K562 (cell line): Measurements from ENCODE around the gene RBL1. TPM values are rescaled to one million over a fixed set of nuclear protein-coding genes. Genes with fewer than 3 reads are reported as not detected.
A peak's percentile ranks its signal among the peaks of the same experiment; 100 is the strongest.

Experiments used
- ATAC-seq: fragments of 200-7000 bp; cut with Tn5 transposase; 3 replicates; pipeline ENCODE4 v1.9.1; 2020; ENCODE audit warnings: moderate library complexity
- BruUV-seq: library from RNA; stranded (reverse); fragments of 400-500 nt; replicated peaks from 2 replicates; lab custom pipeline; 2021; lab: Mats Ljungman, UMichigan
- CTCF ChIA-PET: fragments of 300-600 bp; formaldehyde crosslinking; extraction: SDS; loops from one replicate; lab custom pipeline; 2021; ENCODE audit warnings: low intra/inter-chr PET ratio; lab: Yijun Ruan, JAX
- POLR2A ChIA-PET: fragments of 300-600, 350-650 bp; sonication (Branson Sonifier 250); formaldehyde crosslinking; extraction: SDS; loops from one replicate; lab custom pipeline; 2021; ENCODE audit warnings: antibody characterized with exemption, inconsistent platforms; lab: Yijun Ruan, JAX
- DNase-seq, 4 experiments: peaks; one replicate each; pipeline versions ENCODE4 v3.0.0 to v3.0.0-alpha.2; 2011 to 2018; ENCODE audit warnings: low spot score in 3 of 4, mixed read lengths in 3 of 4; ENCODE audit errors: extremely low read depth in 1 of 4
- FAIRE-seq: peaks from 2 replicates; lab custom pipeline; 2011; peaks lifted over from hg19 to GRCh38; lab: Jason Lieb, UNC
- H2AFZ ChIP-seq: 2 replicates; pipeline ENCODE4 v1.6.0; 2011; ENCODE audit warnings: low read depth, low read length, control low read depth, inconsistent platforms
- H3K27ac ChIP-seq: fragments of 200-600 bp; 3 replicates; pipeline ENCODE4 v1.8.0; 2011; ENCODE audit warnings: low read depth, mild to moderate bottlenecking, control low read depth, inconsistent platforms, low read length, moderate library complexity, mixed read lengths; ENCODE audit errors: extremely low read depth
- H3K27me3 ChIP-seq, 2 experiments: fragments of 300-600 bp in 1 of 2; 2 replicates in 1 of 2; 3 replicates in 1 of 2; pipeline versions ENCODE4 v1.6.0 to v1.8.0; 2011; ENCODE audit warnings: inconsistent platforms in 2 of 2, low read length in 2 of 2, mild to moderate bottlenecking in 1 of 2, mixed read lengths in 1 of 2, moderate library complexity in 1 of 2; ENCODE audit not compliant: control insufficient read depth in 2 of 2, insufficient read depth in 2 of 2
- H3K36me3 ChIP-seq: fragments of 300-600 bp; 3 replicates; pipeline ENCODE4 v1.8.0; 2011; ENCODE audit warnings: mild to moderate bottlenecking, low read length, inconsistent platforms; ENCODE audit not compliant: control insufficient read depth, insufficient read depth
- H3K4me1 ChIP-seq, 2 experiments: fragments of 200-600 bp in 1 of 2; replicated peaks in 1 of 2; 2 replicates in 1 of 2; 3 replicates in 1 of 2; pipeline versions ENCODE4 v1.5.1 to v1.8.0; 2011; ENCODE audit warnings: inconsistent platforms in 2 of 2, low read length in 2 of 2, mild to moderate bottlenecking in 1 of 2, mixed read lengths in 1 of 2, moderate library complexity in 1 of 2; ENCODE audit not compliant: control insufficient read depth in 2 of 2, insufficient read depth in 2 of 2
- H3K4me2 ChIP-seq: 2 replicates; pipeline ENCODE4 v1.6.1; 2011; ENCODE audit warnings: low read length, control low read depth, inconsistent platforms, mixed read lengths; ENCODE audit not compliant: insufficient read depth
- H3K4me3 ChIP-seq: fragments of 200-600 bp; sonication (generic), shearing (Covaris generic); 2 replicates; pipeline ENCODE4 v1.5.1; 2016; ENCODE audit warnings: control low read depth, inconsistent platforms
- H3K79me2 ChIP-seq: fragments of 200-600 bp; 3 replicates; pipeline ENCODE4 v1.8.0; 2011; ENCODE audit warnings: low read length, inconsistent platforms; ENCODE audit not compliant: control insufficient read depth, insufficient read depth
- H3K9ac ChIP-seq, 2 experiments: 2 replicates each; pipeline versions ENCODE4 v1.6.0 to v1.6.1; 2011; ENCODE audit warnings: low read depth in 2 of 2, low read length in 2 of 2, control low read depth in 1 of 2, inconsistent platforms in 1 of 2, mild to moderate bottlenecking in 1 of 2, mixed read lengths in 1 of 2; ENCODE audit not compliant: insufficient read depth in 1 of 2
- H3K9me1 ChIP-seq: one replicate; pipeline ENCODE4 v1.6.0; 2011; ENCODE audit warnings: inconsistent platforms, mild to moderate bottlenecking, low read length, moderate library complexity; ENCODE audit not compliant: control insufficient read depth, insufficient read depth
- H3K9me3 ChIP-seq: replicated peaks from 2 replicates; pipeline ENCODE4 v1.5.1; 2011; ENCODE audit warnings: low read depth, low read length, inconsistent platforms; ENCODE audit not compliant: control insufficient read depth, insufficient read depth
- H4K20me1 ChIP-seq: replicated peaks from 2 replicates; pipeline ENCODE4 v1.6.1; 2011; ENCODE audit warnings: low read length, inconsistent platforms, mixed read lengths; ENCODE audit not compliant: control insufficient read depth, insufficient read depth
- C11orf30 ChIP-seq: fragments of 450-650 bp; IDR thresholded peaks from 2 replicates; pipeline ENCODE4 v1.6.1; 2016; ENCODE audit warnings: low read depth, mild to moderate bottlenecking
- HMGN3 ChIP-seq: IDR thresholded peaks from 2 replicates; pipeline ENCODE4 v1.6.1; 2011; ENCODE audit warnings: borderline replicate concordance, low read depth, mild to moderate bottlenecking, mixed read lengths, low read length; ENCODE audit not compliant: insufficient read length; ENCODE audit errors: extremely low read depth
- KAT2B ChIP-seq: IDR thresholded peaks from one replicate; pipeline ENCODE4 v1.6.1; 2012; ENCODE audit warnings: low read depth, mild to moderate bottlenecking, control low read depth, inconsistent platforms, low read length, moderate library complexity
- MTA3 ChIP-seq: fragments of 450-650 bp; formaldehyde crosslinking; IDR thresholded peaks from 2 replicates; pipeline ENCODE4 v1.6.1; 2017; ENCODE audit warnings: mild to moderate bottlenecking, borderline replicate concordance
- RBM17 ChIP-seq: fragments of 200-400 bp; formaldehyde crosslinking; IDR thresholded peaks from 2 replicates; pipeline ENCODE4 v1.6.1; 2017; ENCODE audit warnings: low read depth, mild to moderate bottlenecking, low read length, borderline replicate concordance
- SUPT5H ChIP-seq: fragments of 450-650 bp; IDR thresholded peaks from 2 replicates; pipeline ENCODE4 v1.6.1; 2016
- TSC22D4 ChIP-seq: fragments of 450-650 bp; IDR thresholded peaks from 2 replicates; pipeline ENCODE4 v1.6.1; 2016; ENCODE audit warnings: missing genetic modification characterization, missing biosample characterization, control low read depth
- ZBTB1 ChIP-seq: sonication (generic); formaldehyde crosslinking; IDR thresholded peaks from 2 replicates; pipeline ENCODE4 v1.8.1; 2023; ENCODE audit warnings: missing genetic modification reagents, low read depth, mild to moderate bottlenecking, borderline replicate concordance
- ZEB2 ChIP-seq: fragments of 450-650 bp; IDR thresholded peaks from 2 replicates; pipeline ENCODE4 v1.6.1; 2016
- ZNF3 ChIP-seq: fragments of 250-450 bp; sonication (Bioruptor Pico); IDR thresholded peaks from 2 replicates; pipeline ENCODE4 v1.5.0; 2021; ENCODE audit warnings: mild to moderate bottlenecking, moderate library complexity
- ZNF316 ChIP-seq: fragments of 450-650 bp; IDR thresholded peaks from 2 replicates; pipeline ENCODE4 v1.6.1; 2016
- ZNF431 ChIP-seq: sonication (generic); formaldehyde crosslinking; IDR thresholded peaks from 2 replicates; pipeline ENCODE4 v1.8.0; 2022; ENCODE audit warnings: mild to moderate bottlenecking, missing genetic modification reagents
- WGBS: fragments of 100-300 bp; shearing (Covaris generic); methylation state at CpG from one replicate; pipeline ENCODE4 v1.1.6; 2016; ENCODE audit warnings: low coverage, mixed read lengths; ENCODE audit not compliant: insufficient coverage; ENCODE audit errors: missing lambda C conversion rate; 5-methylcytosine and 5-hydroxymethylcytosine counted together
- in situ Hi-C: fragments of 300-500 bp; cut with MboI; formaldehyde crosslinking; loops from 4 replicates; pipeline ENCODE4 v1.15.0; 2018; ENCODE audit warnings: inconsistent platforms, mixed read lengths
- intact Hi-C: fragments of 100-400 bp; cut with micrococcal nuclease; formaldehyde crosslinking; loops from 2 replicates; pipeline ENCODE4 v1.14.2; 2022
- polyA plus RNA-seq, 8 experiments: library from polyadenylated mRNA; depleted of rRNA in 4 of 8; stranded (reverse) in 5 of 8; unstranded in 3 of 8; fragments of >200 nt; fragmentation: Nextera tagmentation in 2 of 8; fragmentation: Illumina TruSeq in 1 of 8; extraction: Ambion mirVana in 2 of 8; extraction: Trizol in 1 of 8; gene quantifications; 2 replicates each; pipeline versions ENCODE4 v1.2.1 to v1.2.3, GENCODE V29; 2011 to 2014; ENCODE audit warnings: inconsistent platforms in 1 of 8, missing spikeins in 1 of 8
- total RNA-seq, 7 experiments: library from RNA; depleted of rRNA in 6 of 7; stranded (reverse); fragments of >200 nt in 6 of 7; fragmentation: Illumina TruSeq in 2 of 7; extraction: Trizol in 2 of 7; gene quantifications; 2 replicates each; pipeline versions ENCODE4 v1.2.1 to v1.2.3, GENCODE V29; 2011 to 2021; ENCODE audit warnings: low replicate concordance in 1 of 7
- TF ChIP-seq, protein P1 (sequence below): sonication (generic); formaldehyde crosslinking; IDR thresholded peaks from 2 replicates; pipeline ENCODE4 v1.8.1; 2023; ENCODE audit warnings: mild to moderate bottlenecking, missing genetic modification reagents

The RBL1 gene
- total and polyA plus RNA-seq, 9 of the 15 experiments (the other 6 are each of a cell fraction or from before 2014, with no cell fraction given): 4.0 to 25.9 (median 15.6) TPM

DNA sequence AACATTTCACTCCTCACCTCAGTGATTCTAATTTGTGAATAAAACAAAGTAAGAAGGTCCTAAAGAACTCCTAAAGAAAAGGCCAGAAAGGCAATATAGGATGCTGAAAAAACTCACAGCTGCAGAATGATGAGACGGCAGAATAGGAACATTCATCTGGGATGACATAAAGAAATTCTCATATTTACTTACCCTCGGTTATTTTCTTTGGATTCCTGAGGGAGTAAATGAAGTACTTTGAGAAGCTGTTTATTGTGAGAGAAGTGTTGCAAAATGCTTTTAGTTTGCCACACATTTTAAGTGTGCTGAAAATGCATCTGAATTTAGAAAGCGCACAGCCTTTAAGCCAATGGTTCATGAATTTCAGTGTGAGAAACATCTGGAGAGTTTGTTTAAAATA is 35.7 kb upstream of the RBL1 start:
- Histone ChIP-seq H3K79me2 (no peaks in the 10 kb centered on the region), H3K36me3 (no peaks in the 10 kb centered on the region), H3K27me3 (no peaks in the 10 kb centered on the region; a peak in 2 of 5 replicates), H3K4me2 (no peak overlapping the region), H3K9me1 (no peaks in the 10 kb centered on the region)
- CTCF ChIA-PET: no interaction called here
- in situ Hi-C loops: no loop called here
- no TSS peak for BruUV-seq
- no peak for ATAC-seq
- intact Hi-C loops: no loop called here
- 26% methylated on average over 3 of the region's 3 CpGs for WGBS
- TF ChIP-seq RBM17: no peak
- peak; percentile 56 for TF ChIP-seq ZNF316
- TF ChIP-seq C11orf30: peak; percentile 36; the same call in 1 of the 2 replicates
- TF ChIP-seq, all 486 proteins: peak for 2
- no peak for FAIRE-seq
- no peaks in the 10 kb centered on the region for H4K20me1 ChIP-seq
- no peak for DNase-seq
- no peak overlapping the region for H2AFZ ChIP-seq
- H3K9ac ChIP-seq: no peak overlapping the region
- H3K4me1 ChIP-seq: no peaks in the 10 kb centered on the region
- H3K4me3 ChIP-seq: no peak overlapping the region
- POLR2A ChIA-PET: interaction anchor here (0.5 to 1.0 kb wide), 4 partner anchors 10 to 23 kb away, joined by 3 to 5 read pairs (median 4); no protein-coding TSS in a partner anchor
- H3K9me3 ChIP-seq: no peaks in the 10 kb centered on the region
- no peak overlapping the region for H3K27ac ChIP-seq

DNA sequence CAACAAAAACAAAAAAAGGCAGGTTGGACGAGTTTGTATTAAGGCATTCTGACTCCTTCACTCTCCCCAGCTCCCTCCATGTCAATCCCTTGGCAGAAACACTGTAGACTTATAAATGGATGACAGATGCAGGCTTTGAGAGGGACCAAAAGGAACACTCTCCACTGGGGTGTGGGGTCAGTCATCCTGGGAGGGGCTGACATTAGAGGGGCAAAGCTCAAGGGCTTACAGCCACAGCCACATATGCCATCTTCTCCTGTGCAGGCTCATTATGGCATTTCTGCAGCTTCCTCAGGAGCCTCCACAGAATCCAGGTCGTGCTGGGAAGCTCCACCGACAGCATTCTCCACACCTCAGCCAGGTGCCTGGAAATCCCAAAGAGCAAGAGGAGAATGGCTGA is 33.0 kb upstream of the RBL1 start:
- intact Hi-C loops: no loop called here
- Histone ChIP-seq H3K9me1 (no peaks in the 10 kb centered on the region), H3K4me3 (no peak overlapping the region), H3K36me3 (no peaks in the 10 kb centered on the region), H4K20me1 (no peaks in the 10 kb centered on the region), H3K9me3 (no peaks in the 10 kb centered on the region), H3K79me2 (no peaks in the 10 kb centered on the region), H3K4me2 (no peak overlapping the region), H2AFZ (no peak overlapping the region), H3K27me3 (no peaks in the 10 kb centered on the region; a peak in 2 of 5 replicates), H3K27ac (no peak overlapping the region), H3K9ac (no peak overlapping the region), H3K4me1 (no peaks in the 10 kb centered on the region)
- DNase-seq (no peak), ATAC-seq (no peak), FAIRE-seq (no peak)
- POLR2A ChIA-PET: interaction anchor here (0.5 to 1.0 kb wide), 4 partner anchors 20 to 107 kb away, joined by 3 to 4 read pairs (median 3); partner anchors contain the start of gene RBL1
- BruUV-seq: no TSS peak
- in situ Hi-C loops: no loop called here
- TF ChIP-seq HMGN3 (no peak), ZNF431 (CRISPR knock-in tag) (no peak), MTA3 (no peak), ZBTB1 (CRISPR knock-in tag) (no peak), TSC22D4 (no peak), KAT2B (no peak), ZNF3 (CRISPR knock-in tag) (no peak), SUPT5H (no peak), ZEB2 (no peak)
- TF ChIP-seq, protein P1, sequence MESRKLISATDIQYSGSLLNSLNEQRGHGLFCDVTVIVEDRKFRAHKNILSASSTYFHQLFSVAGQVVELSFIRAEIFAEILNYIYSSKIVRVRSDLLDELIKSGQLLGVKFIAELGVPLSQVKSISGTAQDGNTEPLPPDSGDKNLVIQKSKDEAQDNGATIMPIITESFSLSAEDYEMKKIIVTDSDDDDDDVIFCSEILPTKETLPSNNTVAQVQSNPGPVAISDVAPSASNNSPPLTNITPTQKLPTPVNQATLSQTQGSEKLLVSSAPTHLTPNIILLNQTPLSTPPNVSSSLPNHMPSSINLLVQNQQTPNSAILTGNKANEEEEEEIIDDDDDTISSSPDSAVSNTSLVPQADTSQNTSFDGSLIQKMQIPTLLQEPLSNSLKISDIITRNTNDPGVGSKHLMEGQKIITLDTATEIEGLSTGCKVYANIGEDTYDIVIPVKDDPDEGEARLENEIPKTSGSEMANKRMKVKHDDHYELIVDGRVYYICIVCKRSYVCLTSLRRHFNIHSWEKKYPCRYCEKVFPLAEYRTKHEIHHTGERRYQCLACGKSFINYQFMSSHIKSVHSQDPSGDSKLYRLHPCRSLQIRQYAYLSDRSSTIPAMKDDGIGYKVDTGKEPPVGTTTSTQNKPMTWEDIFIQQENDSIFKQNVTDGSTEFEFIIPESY: no peak
- CTCF ChIA-PET: no interaction called here
- 0% methylated on average over 3 of the region's 3 CpGs for WGBS
